ENCODE results near the gene ZBTB44. TPM values are rescaled to one million over a fixed set of nuclear protein-coding genes. Genes with fewer than 3 reads are reported as not detected.

Gene ZBTB44
- polyA plus RNA-seq, 1 of the 3 experiments (the other 2 are of a cell fraction) = 5.0 TPM

- Histone ChIP-seq H3K36me3 (replicated peaks in 1 of 2; ENCODE audit: control insufficient read depth in 1 of 2, insufficient read depth in 2 of 2, low read length in 1 of 2) (no peaks in the 10 kb centered on the region), H3K4me3 (ENCODE audit: low read depth in 2 of 2, low read length in 1 of 2) (no peak overlapping the region), H4K20me1 (ENCODE audit: insufficient read depth) (no peaks in the 10 kb centered on the region), H3K27ac (ENCODE audit: low read depth in 2 of 2, low read length in 1 of 2) (no peak overlapping the region), H3K9me3 (no peaks in the 10 kb centered on the region), H3K9me2 (no peaks in the 10 kb centered on the region), H2AFZ (ENCODE audit: low read depth) (no peak overlapping the region), H3K79me2 (ENCODE audit: insufficient read depth) (no peaks in the 10 kb centered on the region), H3K4me2 (no peak overlapping the region), H3K9ac (no peak overlapping the region), H3K4me1 (ENCODE audit: control insufficient read depth in 1 of 2, insufficient read depth in 2 of 2, low read depth in 1 of 2, low read length in 1 of 2) (no peaks in the 10 kb centered on the region), H3F3A (replicated peaks; ENCODE audit: insufficient read depth) (no peaks in the 10 kb centered on the region), H3K27me3 (ENCODE audit: insufficient read depth) (peaks cover 14% of the 10 kb centered on the region; the same call in 1 of the 2 replicates)
- no peak for DNase-seq
- CTCF ChIA-PET = interaction anchor here (0.7 to 1.4 kb wide), 4 partner anchors 9 to 312 kb away, joined by 3 read pairs; no protein-coding TSS in a partner anchor
- 70% methylated on average over 10 of the region's 12 CpGs for WGBS (ENCODE audit: low lambda C conversion rate)
- TF ChIP-seq RXRA (IDR thresholded peaks at IDR 0.05; ENCODE audit: borderline replicate concordance, low read depth) (no peak), ELF1 (IDR thresholded peaks at IDR 0.05) (no peak), GATA2 (CRISPR knock-in tag; IDR thresholded peaks at IDR 0.05) (no peak), FOXJ3 (CRISPR knock-in tag; IDR thresholded peaks at IDR 0.05) (no peak), FOXM1 (IDR thresholded peaks at IDR 0.05; ENCODE audit: low read depth) (no peak), TEAD4 (IDR thresholded peaks at IDR 0.05; ENCODE audit: borderline replicate concordance, insufficient read depth) (no peak), MEF2A (IDR thresholded peaks at IDR 0.05; ENCODE audit: borderline replicate concordance, low read depth) (no peak), SMC3 (IDR thresholded peaks at IDR 0.05; ENCODE audit: low read depth, low read length) (no peak)
- POLR2A ChIA-PET = no interaction called here
Measured at GRCh38 chr11:130199792-130200191, 114.9 kb downstream of the ZBTB44 start.

- no peaks in the 10 kb centered on the region for H4K20me1 ChIP-seq (ENCODE audit: insufficient read depth)
- H3K27ac ChIP-seq (ENCODE audit: low read depth in 2 of 2, low read length in 1 of 2) = no peak overlapping the region
- no peak for DNase-seq
- no peaks in the 10 kb centered on the region for H3K79me2 ChIP-seq (ENCODE audit: insufficient read depth)
- no peaks in the 10 kb centered on the region for H3K9me3 ChIP-seq
- whole genome bisulfite sequencing (ENCODE audit: low lambda C conversion rate) = 89% methylated on average over 14 of the region's 15 CpGs
- H3K4me1 ChIP-seq (ENCODE audit: control insufficient read depth in 1 of 2, insufficient read depth in 2 of 2, low read depth in 1 of 2, low read length in 1 of 2) = no peaks in the 10 kb centered on the region
- ChIA-PET POLR2A (no interaction called here), CTCF (interaction anchor here (1.2 to 1.4 kb wide), 2 partner anchors 10 to 14 kb away, joined by 3 read pairs; no protein-coding TSS in a partner anchor)
- no peaks in the 10 kb centered on the region for H3K36me3 ChIP-seq (replicated peaks in 1 of 2; ENCODE audit: control insufficient read depth in 1 of 2, insufficient read depth in 2 of 2, low read length in 1 of 2)
- peaks cover 12% of the 10 kb centered on the region; the same call in 1 of the 2 replicates for H3K27me3 ChIP-seq (ENCODE audit: insufficient read depth)
- TF ChIP-seq EP300 (IDR thresholded peaks at IDR 0.05; ENCODE audit: borderline replicate concordance in 1 of 2, low read depth in 1 of 2, low read length in 1 of 2) (no peak), CHD2 (IDR thresholded peaks at IDR 0.05; ENCODE audit: low read length, partially characterized antibody) (no peak), MEF2A (IDR thresholded peaks at IDR 0.05; ENCODE audit: borderline replicate concordance, low read depth) (no peak), ZBTB33 (IDR thresholded peaks at IDR 0.05; ENCODE audit: borderline replicate concordance, low read depth) (no peak), ELF1 (IDR thresholded peaks at IDR 0.05) (no peak), CTCF (IDR thresholded peaks at IDR 0.05) (no peak), GATA2 (CRISPR knock-in tag; IDR thresholded peaks at IDR 0.05) (no peak), FOXM1 (IDR thresholded peaks at IDR 0.05; ENCODE audit: low read depth) (no peak), RAD21 (IDR thresholded peaks at IDR 0.05; ENCODE audit: low read length) (no peak), POLR2AphosphoS5 (IDR thresholded peaks at IDR 0.05; ENCODE audit: low read depth, low read length) (no peak), PBX3 (IDR thresholded peaks at IDR 0.05) (no peak), RXRA (IDR thresholded peaks at IDR 0.05; ENCODE audit: borderline replicate concordance, low read depth) (no peak), FOSL2 (IDR thresholded peaks at IDR 0.05; ENCODE audit: borderline replicate concordance, low read depth) (no peak), TCF12 (IDR thresholded peaks at IDR 0.05) (no peak), SIN3A (IDR thresholded peaks at IDR 0.05; ENCODE audit: borderline replicate concordance, low read depth, low read length) (no peak), YY1 (IDR thresholded peaks at IDR 0.05; ENCODE audit: low read depth) (no peak)
- TF ChIP-seq, protein P1, sequence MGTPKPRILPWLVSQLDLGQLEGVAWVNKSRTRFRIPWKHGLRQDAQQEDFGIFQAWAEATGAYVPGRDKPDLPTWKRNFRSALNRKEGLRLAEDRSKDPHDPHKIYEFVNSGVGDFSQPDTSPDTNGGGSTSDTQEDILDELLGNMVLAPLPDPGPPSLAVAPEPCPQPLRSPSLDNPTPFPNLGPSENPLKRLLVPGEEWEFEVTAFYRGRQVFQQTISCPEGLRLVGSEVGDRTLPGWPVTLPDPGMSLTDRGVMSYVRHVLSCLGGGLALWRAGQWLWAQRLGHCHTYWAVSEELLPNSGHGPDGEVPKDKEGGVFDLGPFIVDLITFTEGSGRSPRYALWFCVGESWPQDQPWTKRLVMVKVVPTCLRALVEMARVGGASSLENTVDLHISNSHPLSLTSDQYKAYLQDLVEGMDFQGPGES (IDR thresholded peaks at IDR 0.05; ENCODE audit: low read depth, low read length) = no peak
- TF ChIP-seq, protein P2, sequence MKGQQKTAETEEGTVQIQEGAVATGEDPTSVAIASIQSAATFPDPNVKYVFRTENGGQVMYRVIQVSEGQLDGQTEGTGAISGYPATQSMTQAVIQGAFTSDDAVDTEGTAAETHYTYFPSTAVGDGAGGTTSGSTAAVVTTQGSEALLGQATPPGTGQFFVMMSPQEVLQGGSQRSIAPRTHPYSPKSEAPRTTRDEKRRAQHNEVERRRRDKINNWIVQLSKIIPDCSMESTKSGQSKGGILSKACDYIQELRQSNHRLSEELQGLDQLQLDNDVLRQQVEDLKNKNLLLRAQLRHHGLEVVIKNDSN (IDR thresholded peaks at IDR 0.05; ENCODE audit: borderline replicate concordance, low read depth) = no peak
- H2AFZ ChIP-seq (ENCODE audit: low read depth) = no peak overlapping the region
- no peaks in the 10 kb centered on the region for H3K9me2 ChIP-seq
- no peaks in the 10 kb centered on the region for H3F3A ChIP-seq (replicated peaks; ENCODE audit: insufficient read depth)
- H3K4me3 ChIP-seq (ENCODE audit: low read depth in 2 of 2, low read length in 1 of 2) = no peak overlapping the region
- no peak overlapping the region for H3K4me2 ChIP-seq
- no peak overlapping the region for H3K9ac ChIP-seq
Measured at GRCh38 chr11:130198964-130199363, 115.8 kb downstream of the ZBTB44 start.

Data from SK-N-SH (cell line).